Subcutaneous adipose tissue (tissue), 4 donors: Measurements from ENCODE around the gene EDRF1. TPM values are rescaled to one million over a fixed set of nuclear protein-coding genes. Genes with fewer than 3 reads are reported as not detected.

Experiments
- total RNA-seq, 4 donors: library from RNA; depleted of rRNA; stranded (reverse); fragments of >200 nt; gene quantifications; one replicate each; pipeline ENCODE4 v1.1.0, GENCODE V29; 2016
- TF ChIP-seq, protein P1 (sequence below): fragments of 450-650 bp; IDR thresholded peaks from one replicate; pipeline ENCODE4 v1.5.1; 2016; ENCODE audit warnings: low read depth, mild to moderate bottlenecking, control low read depth, antibody characterized with exemption, moderate library complexity

Gene EDRF1
- total RNA-seq, 4 donors from 2014 or later, result 19.2 to 30.1 (median 24.9) TPM

DNA sequence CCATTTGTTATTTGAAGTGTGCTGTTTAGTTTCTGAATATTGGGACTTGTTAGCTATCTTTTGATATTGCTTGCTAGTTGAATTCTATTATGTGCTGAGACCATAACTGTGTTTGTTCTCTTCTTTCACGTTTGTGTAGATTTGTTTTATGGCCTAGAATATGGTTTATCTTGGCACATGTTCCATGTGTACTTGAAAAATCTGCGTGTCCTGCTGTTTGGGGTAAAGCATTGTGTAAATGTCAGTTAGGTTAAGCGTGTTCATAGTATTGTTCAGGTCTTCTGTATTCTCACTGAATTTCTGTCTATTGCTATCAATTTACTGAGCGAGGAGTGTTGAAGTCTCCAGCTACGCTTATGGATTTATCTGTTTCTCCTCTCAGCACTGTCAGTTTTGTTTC is 36.7 kb downstream of the EDRF1 start:
- TF ChIP-seq, protein P1, sequence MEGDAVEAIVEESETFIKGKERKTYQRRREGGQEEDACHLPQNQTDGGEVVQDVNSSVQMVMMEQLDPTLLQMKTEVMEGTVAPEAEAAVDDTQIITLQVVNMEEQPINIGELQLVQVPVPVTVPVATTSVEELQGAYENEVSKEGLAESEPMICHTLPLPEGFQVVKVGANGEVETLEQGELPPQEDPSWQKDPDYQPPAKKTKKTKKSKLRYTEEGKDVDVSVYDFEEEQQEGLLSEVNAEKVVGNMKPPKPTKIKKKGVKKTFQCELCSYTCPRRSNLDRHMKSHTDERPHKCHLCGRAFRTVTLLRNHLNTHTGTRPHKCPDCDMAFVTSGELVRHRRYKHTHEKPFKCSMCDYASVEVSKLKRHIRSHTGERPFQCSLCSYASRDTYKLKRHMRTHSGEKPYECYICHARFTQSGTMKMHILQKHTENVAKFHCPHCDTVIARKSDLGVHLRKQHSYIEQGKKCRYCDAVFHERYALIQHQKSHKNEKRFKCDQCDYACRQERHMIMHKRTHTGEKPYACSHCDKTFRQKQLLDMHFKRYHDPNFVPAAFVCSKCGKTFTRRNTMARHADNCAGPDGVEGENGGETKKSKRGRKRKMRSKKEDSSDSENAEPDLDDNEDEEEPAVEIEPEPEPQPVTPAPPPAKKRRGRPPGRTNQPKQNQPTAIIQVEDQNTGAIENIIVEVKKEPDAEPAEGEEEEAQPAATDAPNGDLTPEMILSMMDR, result no peak

- TF ChIP-seq, protein P1, result no peak
Observed at GRCh38 chr10:125756853-125757487, 37.5 kb downstream of the EDRF1 start.

DNA sequence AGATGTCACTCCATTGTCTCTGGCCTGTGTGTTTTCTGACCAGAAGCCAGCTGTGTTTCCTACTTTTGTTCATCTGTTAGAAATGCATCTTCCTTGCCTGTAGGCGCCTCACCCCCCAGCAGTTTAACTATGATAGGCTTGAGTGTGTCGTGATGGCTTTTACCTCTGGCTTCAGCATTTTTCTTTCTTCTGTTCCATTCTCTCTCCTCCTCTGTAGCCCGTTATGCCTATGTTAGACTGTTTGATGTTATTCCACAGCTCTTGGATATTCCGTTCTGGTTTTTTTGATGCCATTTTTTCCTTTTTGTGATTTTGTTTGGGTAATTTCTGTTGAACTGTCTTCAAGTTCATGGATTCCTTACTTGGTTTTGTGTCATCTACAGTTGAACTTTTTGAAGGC is 38.2 kb downstream of the EDRF1 start:
- TF ChIP-seq, protein P1, result no peak

GRCh38 chr10:125761961-125762360 is 42.5 kb downstream of the EDRF1 start:
- TF ChIP-seq, protein P1, result no peak

DNA sequence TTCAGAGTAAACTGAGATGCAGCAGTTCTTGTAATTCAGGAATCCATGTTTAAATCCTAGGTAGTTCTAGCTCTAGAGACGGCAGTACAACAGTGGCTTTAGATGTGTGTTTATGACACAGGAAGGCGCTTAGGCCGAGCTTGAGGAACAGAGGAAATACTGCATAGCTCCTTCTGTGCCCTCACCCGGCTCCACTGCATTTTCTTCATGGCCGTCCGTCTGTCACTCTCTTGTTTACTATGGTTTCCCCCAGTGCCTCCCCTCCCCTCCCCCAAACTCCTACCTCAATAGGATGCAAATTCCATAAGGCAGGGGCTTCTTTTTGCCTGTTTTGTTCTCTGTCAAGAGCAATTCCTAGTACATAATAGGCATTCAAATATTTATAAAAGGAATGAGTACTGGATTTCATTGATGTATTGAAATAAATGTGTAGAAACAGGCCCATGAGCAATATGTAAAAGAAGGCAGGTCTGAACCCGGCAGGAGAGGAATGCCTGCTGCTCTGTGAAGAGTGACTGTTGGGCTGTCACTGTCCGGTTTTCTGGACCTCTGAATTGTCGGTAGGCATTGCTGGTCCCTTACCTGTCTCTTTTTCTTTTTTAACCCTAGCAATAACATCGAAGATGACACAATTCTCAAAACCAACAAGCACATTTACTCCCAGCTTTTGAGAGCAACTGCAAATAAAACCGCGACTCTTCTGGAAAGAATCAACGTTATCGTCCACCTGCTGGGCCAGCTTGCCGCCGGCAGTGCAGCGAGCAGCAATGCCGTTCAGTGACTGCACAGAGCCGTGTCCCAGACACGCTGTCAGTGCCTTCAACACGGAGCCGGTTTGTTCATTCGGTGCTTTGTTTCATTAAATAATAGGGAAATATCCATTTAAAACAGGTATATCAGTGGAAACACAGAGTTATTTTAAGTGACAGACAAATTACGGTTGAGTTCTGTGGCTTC is 43.5 kb downstream of the EDRF1 start:
- TF ChIP-seq, protein P1, result no peak

GRCh38 chr10:125765835-125766234 is 46.3 kb downstream of the EDRF1 start:
- TF ChIP-seq, protein P1, result no peak

DNA sequence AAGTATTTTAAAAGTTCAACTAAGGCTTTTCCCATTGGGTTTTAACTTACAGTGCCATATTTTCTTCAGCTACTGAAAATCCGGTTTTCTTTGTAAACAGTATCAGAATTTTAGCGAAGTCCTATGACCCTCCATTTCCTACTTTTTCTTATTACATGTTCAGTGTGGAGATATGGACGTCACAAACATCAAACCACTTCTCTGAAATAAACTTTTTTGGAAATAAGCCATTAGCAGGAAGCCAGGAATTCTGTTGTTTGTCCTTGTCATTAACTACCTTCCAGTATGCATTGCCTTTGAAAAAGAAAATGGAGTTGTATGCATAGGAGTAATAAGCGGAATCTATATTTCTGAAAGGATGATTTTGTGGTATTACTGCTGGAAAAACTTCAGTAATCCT is 47.0 kb downstream of the EDRF1 start:
- TF ChIP-seq, protein P1, result no peak
